ENCODE results near the gene PSMD11. TPM values are rescaled to one million over a fixed set of nuclear protein-coding genes. Genes with fewer than 3 reads are reported as not detected.
"Not testable (repeated sequence)": the region's sequence is repeated elsewhere in the genome, so short reads cannot be mapped to it uniquely, and the experiment has no call there.

Gene PSMD11
- total RNA-seq (100 to 1,000 TPM; 118 to 280 (median 207) TPM), polyA plus RNA-seq (100 to 1,000 TPM; 152 to 326 (median 198) TPM)
- long read RNA-seq, donor 1, full-length matches to known transcripts, result 199 of 214 reads
- long read RNA-seq, donor 1, partial matches to known transcripts, result 6 of 214 reads
- long read RNA-seq, donor 1, other reads (novel, unspliced or antisense), result 9 of 214 reads
- long read RNA-seq, donor 2, full-length matches to known transcripts, result 672 of 721 reads
- long read RNA-seq, donor 2, partial matches to known transcripts, result 14 of 721 reads
- long read RNA-seq, donor 2, other reads (novel, unspliced or antisense), result 35 of 721 reads

DNA sequence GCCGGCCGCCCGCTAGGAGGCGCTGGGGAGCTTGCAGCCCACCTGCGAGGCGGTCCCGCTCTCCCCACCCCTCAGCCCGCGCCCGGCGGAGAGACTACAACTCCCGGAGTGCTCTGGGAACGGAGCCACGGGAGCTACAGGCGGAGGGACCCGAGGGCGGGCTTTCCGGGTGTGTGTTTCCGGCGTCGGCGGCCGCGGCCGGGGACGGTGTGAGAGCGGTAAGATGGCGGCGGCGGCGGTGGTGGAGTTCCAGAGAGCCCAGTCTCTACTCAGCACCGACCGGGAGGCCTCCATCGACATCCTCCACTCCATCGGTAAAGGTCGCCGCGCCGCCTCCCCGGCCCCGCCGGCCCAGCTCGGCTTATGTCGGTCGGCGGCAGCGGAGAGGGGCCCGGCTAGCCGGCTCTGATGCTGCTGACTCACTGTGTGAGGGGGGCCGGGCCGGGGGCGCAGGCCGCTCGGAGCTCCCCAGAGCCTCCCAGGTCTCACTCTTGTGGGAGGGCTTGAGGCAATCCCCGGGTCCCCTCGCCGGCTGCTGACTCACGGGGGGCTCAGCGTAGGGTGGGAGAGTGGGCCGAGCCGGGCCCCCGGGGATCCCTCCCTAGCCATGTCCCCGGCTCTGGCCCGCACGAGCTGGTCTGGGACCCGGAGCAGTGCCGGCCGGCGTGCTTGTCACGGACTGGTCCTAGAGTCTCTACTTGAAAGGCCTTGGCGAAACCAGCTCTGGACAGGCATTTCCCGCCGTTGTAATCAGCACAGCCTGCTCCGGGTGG is at the start of gene PSMD11:
Gene PSMD11 (plus strand): TSS at position 210 of the 773 bp plus-strand sequence. CDS start 14 bp downstream, at position 224.
- TF ChIP-seq, protein P1, sequence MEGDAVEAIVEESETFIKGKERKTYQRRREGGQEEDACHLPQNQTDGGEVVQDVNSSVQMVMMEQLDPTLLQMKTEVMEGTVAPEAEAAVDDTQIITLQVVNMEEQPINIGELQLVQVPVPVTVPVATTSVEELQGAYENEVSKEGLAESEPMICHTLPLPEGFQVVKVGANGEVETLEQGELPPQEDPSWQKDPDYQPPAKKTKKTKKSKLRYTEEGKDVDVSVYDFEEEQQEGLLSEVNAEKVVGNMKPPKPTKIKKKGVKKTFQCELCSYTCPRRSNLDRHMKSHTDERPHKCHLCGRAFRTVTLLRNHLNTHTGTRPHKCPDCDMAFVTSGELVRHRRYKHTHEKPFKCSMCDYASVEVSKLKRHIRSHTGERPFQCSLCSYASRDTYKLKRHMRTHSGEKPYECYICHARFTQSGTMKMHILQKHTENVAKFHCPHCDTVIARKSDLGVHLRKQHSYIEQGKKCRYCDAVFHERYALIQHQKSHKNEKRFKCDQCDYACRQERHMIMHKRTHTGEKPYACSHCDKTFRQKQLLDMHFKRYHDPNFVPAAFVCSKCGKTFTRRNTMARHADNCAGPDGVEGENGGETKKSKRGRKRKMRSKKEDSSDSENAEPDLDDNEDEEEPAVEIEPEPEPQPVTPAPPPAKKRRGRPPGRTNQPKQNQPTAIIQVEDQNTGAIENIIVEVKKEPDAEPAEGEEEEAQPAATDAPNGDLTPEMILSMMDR (IDR thresholded peaks at IDR 0.05), result peak; percentile 91
- Histone ChIP-seq H3K27ac (peak within 1 kb of the TSS; percentile 95), H3K9me3 (no peaks in the 10 kb centered on the region), H3K36me3 (ENCODE audit: insufficient read depth in 1 of 2, low read depth in 1 of 2) (peaks cover 8 to 29% of the 10 kb centered on the region in 2 donors), H3K4me1 (peaks cover 16% of the 10 kb centered on the region), H3K27me3 (ENCODE audit: insufficient read depth in 3 of 3, low read length in 2 of 3) (no peaks in the 10 kb centered on the region), H3K4me3 (peak within 1 kb of the TSS; percentile 98)
- peak; percentile 99 for DNase-seq
- intact Hi-C loops (cut with DNase I), result no loop called here
- 0 to 1% (median 0%) methylated on average over 59 to 74 of the region's 74 CpGs for WGBS, 3 donors
- ATAC-seq, result peak; percentile 93 to 94 (median 94)

DNA sequence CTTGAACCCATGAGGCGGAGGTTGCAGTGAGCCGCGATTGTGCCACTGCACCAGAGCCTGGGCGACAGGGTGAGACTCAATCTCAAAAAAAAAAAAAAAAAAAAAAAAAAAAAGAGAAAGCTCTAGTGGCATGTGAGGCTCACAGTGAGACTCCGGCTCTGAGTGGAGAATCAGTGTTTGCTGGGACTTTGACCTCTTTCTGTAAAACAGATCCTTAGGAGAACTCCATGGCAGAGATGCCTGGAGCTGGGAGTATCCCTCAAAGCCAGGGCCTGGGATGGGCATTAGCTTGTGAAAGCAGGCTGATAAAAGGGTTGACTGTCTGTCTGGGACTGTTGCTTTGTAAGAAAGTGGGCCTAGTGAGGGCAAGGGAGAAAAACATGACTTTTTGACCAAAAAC is 48.0 kb upstream of the PSMD11 start:
- Histone ChIP-seq H3K27ac (no peak overlapping the region), H3K36me3 (ENCODE audit: insufficient read depth in 1 of 2, low read depth in 1 of 2) (peaks cover 0 to 24% of the 10 kb centered on the region in 2 donors), H3K4me1 (no peaks in the 10 kb centered on the region), H3K27me3 (ENCODE audit: insufficient read depth in 3 of 3, low read length in 2 of 3) (no peaks in the 10 kb centered on the region), H3K4me3 (no peak overlapping the region), H3K9me3 (no peaks in the 10 kb centered on the region)
- ATAC-seq, result no peak
- WGBS, 3 donors, result 94 to 100% (median 97%) methylated on average over 5 of the region's 5 CpGs
- intact Hi-C loops (cut with DNase I), result no loop called here
- DNase-seq, result no peak
- TF ChIP-seq, protein P1 (IDR thresholded peaks at IDR 0.05), result no peak

DNA sequence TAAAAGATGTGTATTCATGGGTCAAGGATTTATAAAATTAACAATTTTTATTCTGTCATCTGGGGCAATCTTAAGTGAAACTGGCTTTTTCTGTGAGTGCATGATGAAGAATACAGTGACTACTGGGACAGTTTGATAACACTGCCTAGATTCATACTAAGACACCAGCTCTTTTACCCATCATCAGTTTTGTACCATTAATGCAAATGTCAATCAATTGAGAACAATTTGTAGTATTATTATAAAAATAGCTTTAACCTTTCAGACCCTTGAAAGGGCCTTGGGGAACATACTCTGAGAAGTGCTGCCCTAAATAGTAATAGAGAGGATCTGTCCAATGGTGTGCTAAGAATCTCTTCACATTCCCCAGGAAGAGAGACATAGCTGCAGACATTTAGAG is 45.4 kb upstream of the PSMD11 start:
- Histone ChIP-seq H3K9me3 (no peaks in the 10 kb centered on the region), H3K27me3 (ENCODE audit: insufficient read depth in 3 of 3, low read length in 2 of 3) (no peaks in the 10 kb centered on the region), H3K4me3 (no peak overlapping the region), H3K4me1 (no peaks in the 10 kb centered on the region), H3K27ac (no peak overlapping the region), H3K36me3 (ENCODE audit: insufficient read depth in 1 of 2, low read depth in 1 of 2) (peaks cover 0 to 12% of the 10 kb centered on the region in 2 donors)
- ATAC-seq (no peak), DNase-seq (no peak)
- TF ChIP-seq, protein P1 (IDR thresholded peaks at IDR 0.05), result no peak
- intact Hi-C loops (cut with DNase I), result no loop called here

DNA sequence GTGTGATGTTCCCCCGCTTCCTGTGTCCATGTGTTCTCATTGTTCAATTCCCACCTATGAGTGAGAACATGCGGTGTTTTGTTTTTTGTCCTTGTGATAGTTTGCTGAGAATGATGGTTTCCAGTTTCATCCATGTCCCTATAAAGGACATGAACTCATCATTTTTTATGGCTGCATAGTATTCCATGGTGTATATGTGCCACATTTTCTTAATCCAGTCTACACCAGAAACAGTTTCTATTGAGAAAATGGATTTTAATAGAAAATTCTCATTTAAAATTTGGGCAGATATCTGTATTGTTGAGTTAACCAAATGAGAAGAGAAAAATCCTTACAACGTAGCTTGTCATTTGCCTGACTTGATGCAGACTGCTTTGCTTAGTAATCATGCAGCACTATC is 34.2 kb upstream of the PSMD11 start:
- WGBS, 3 donors, result 97 to 100% (median 100%) methylated on average over 3 of the region's 3 CpGs
- peaks cover 0 to 64% of the 10 kb centered on the region in 2 donors for H3K36me3 ChIP-seq (ENCODE audit: insufficient read depth in 1 of 2, low read depth in 1 of 2)
- DNase-seq; ATAC-seq; intact Hi-C loops (cut with DNase I); H3K9me3 ChIP-seq; H3K4me1 ChIP-seq; H3K27me3 ChIP-seq (ENCODE audit: insufficient read depth in 3 of 3, low read length in 2 of 3); H3K4me3 ChIP-seq; H3K27ac ChIP-seq: not testable (repeated sequence)

DNA sequence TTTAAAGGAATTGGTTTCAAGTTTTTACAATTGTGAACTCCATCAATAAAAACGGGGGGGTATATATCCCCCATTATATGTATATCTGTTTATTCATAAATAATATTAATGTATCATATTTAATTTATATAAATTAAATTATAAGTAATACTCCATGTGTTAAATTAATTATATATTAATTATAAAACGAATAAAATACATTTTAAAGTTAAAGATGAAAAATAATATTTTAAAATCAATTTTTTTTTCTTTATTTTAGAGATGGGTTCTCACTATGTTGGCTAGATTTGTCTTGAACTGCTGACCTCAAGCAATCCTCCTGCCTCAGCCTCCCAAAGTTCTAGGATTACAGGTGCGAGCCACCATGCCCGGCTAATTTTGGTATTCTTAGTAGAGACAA is 17.4 kb upstream of the PSMD11 start:
- Histone ChIP-seq H3K4me3 (no peak overlapping the region), H3K27ac (no peak overlapping the region), H3K4me1 (no peaks in the 10 kb centered on the region), H3K27me3 (ENCODE audit: insufficient read depth in 3 of 3, low read length in 2 of 3) (no peaks in the 10 kb centered on the region), H3K9me3 (no peaks in the 10 kb centered on the region), H3K36me3 (ENCODE audit: insufficient read depth in 1 of 2, low read depth in 1 of 2) (peaks cover 8 to 11% of the 10 kb centered on the region in 2 donors)
- DNase-seq (no peak), ATAC-seq (no peak)
- TF ChIP-seq, protein P1 (IDR thresholded peaks at IDR 0.05), result no peak
- 76 to 78% (median 78%) methylated on average over 4 of the region's 4 CpGs for WGBS, 3 donors
- intact Hi-C loops (cut with DNase I), result no loop called here

Measured in psoas muscle (tissue), 8 donors.